H9 (cell line): ENCODE measurements around the gene CDH4. TPM values are rescaled to one million over a fixed set of nuclear protein-coding genes. Genes with fewer than 3 reads are reported as not detected.

Experiments
- DNase-seq: peaks from one replicate; pipeline ENCODE4 v3.0.0-alpha.2; 2017
- H2AFZ ChIP-seq: one replicate; pipeline ENCODE4 v1.6.1; 2013; ENCODE audit warnings: mild to moderate bottlenecking, low read length, control low read depth, moderate library complexity
- H2AK5ac ChIP-seq: 2 replicates; pipeline ENCODE4 v1.6.1; 2013; ENCODE audit warnings: low read length, control low read depth, mixed read lengths; ENCODE audit not compliant: insufficient read length
- H2BK120ac ChIP-seq: one replicate; pipeline ENCODE4 v1.6.1; 2013; ENCODE audit warnings: low read depth, mild to moderate bottlenecking, low read length, control low read depth, inconsistent platforms; ENCODE audit not compliant: poor library complexity, severe bottlenecking
- H2BK12ac ChIP-seq: 2 replicates; pipeline ENCODE4 v1.6.1; 2013; ENCODE audit warnings: low read length, control low read depth, mixed read lengths, low read depth; ENCODE audit not compliant: insufficient read length
- H2BK15ac ChIP-seq: 2 replicates; pipeline ENCODE4 v1.6.1; 2013; ENCODE audit warnings: low read depth, low read length, control low read depth
- H2BK20ac ChIP-seq: one replicate; pipeline ENCODE4 v1.6.1; 2013; ENCODE audit warnings: low read depth, mild to moderate bottlenecking, low read length, control low read depth, inconsistent platforms; ENCODE audit not compliant: poor library complexity, severe bottlenecking
- H2BK5ac ChIP-seq: 2 replicates; pipeline ENCODE4 v1.6.1; 2013; ENCODE audit warnings: low read length, control low read depth, mixed read lengths; ENCODE audit not compliant: insufficient read length
- H3K14ac ChIP-seq: 2 replicates; pipeline ENCODE4 v1.6.1; 2013; ENCODE audit warnings: low read length, control low read depth; ENCODE audit not compliant: insufficient read depth
- H3K18ac ChIP-seq: 2 replicates; pipeline ENCODE4 v1.6.1; 2013; ENCODE audit warnings: low read depth, mild to moderate bottlenecking, mixed read lengths, low read length, control low read depth; ENCODE audit not compliant: insufficient read length
- H3K23ac ChIP-seq: 2 replicates; pipeline ENCODE4 v1.6.1; 2013; ENCODE audit warnings: low read length, control low read depth, mixed read lengths, low read depth; ENCODE audit not compliant: insufficient read length
- H3K23me2 ChIP-seq: 2 replicates; pipeline ENCODE4 v1.6.1; 2013; ENCODE audit warnings: low read depth, mild to moderate bottlenecking, mixed read lengths, low read length, control low read depth; ENCODE audit not compliant: insufficient read length, poor library complexity, severe bottlenecking
- H3K27ac ChIP-seq: 2 replicates; pipeline ENCODE4 v1.5.1; 2013; ENCODE audit warnings: low read length, control low read depth, mixed read lengths, low read depth; ENCODE audit not compliant: insufficient read length
- H3K27me3 ChIP-seq: 2 replicates; pipeline ENCODE4 v1.6.1; 2013; ENCODE audit warnings: low read length, control low read depth, inconsistent platforms; ENCODE audit not compliant: insufficient read depth
- H3K4ac ChIP-seq: 2 replicates; pipeline ENCODE4 v1.6.1; 2013; ENCODE audit warnings: low read depth, mild to moderate bottlenecking, control low read depth, inconsistent platforms, low read length, moderate library complexity
- H3K4me1 ChIP-seq: 2 replicates; pipeline ENCODE4 v1.6.1; 2013; ENCODE audit warnings: low read length, control low read depth, inconsistent platforms; ENCODE audit not compliant: insufficient read depth
- H3K4me2 ChIP-seq: 2 replicates; pipeline ENCODE4 v1.6.1; 2013; ENCODE audit warnings: low read length, control low read depth, mixed read lengths; ENCODE audit not compliant: insufficient read length, insufficient read depth
- H3K56ac ChIP-seq: 2 replicates; pipeline ENCODE4 v1.6.1; 2013; ENCODE audit warnings: low read depth, mild to moderate bottlenecking, mixed read lengths, low read length, control low read depth; ENCODE audit not compliant: insufficient read length
- H3K79me1 ChIP-seq: 2 replicates; pipeline ENCODE4 v1.6.1; 2013; ENCODE audit warnings: low read depth, mild to moderate bottlenecking, moderate library complexity, low read length, control low read depth, inconsistent platforms; ENCODE audit not compliant: insufficient read depth, poor library complexity, severe bottlenecking
- H3K79me2 ChIP-seq: 2 replicates; pipeline ENCODE4 v1.6.1; 2013; ENCODE audit warnings: low read length, control low read depth, inconsistent platforms; ENCODE audit not compliant: insufficient read depth
- H3K9ac ChIP-seq: 2 replicates; pipeline ENCODE4 v1.6.1; 2013; ENCODE audit warnings: low read length, control low read depth, mixed read lengths; ENCODE audit not compliant: insufficient read length; ENCODE audit errors: extremely low read depth
- H3K9me3 ChIP-seq: one replicate; pipeline ENCODE4 v1.6.1; 2013; ENCODE audit warnings: low read depth, low read length, inconsistent platforms; ENCODE audit not compliant: control insufficient read depth
- H3T11ph ChIP-seq: one replicate; pipeline ENCODE4 v1.6.1; 2013; ENCODE audit warnings: mild to moderate bottlenecking, low read length, control low read depth, inconsistent platforms
- H4K20me1 ChIP-seq: one replicate; pipeline ENCODE4 v1.6.1; 2013; ENCODE audit not compliant: control insufficient read depth, insufficient read length, insufficient read depth
- H4K5ac ChIP-seq: 2 replicates; pipeline ENCODE4 v1.6.1; 2013; ENCODE audit warnings: low read depth, mild to moderate bottlenecking, mixed read lengths, low read length, control low read depth; ENCODE audit not compliant: insufficient read length
- H4K8ac ChIP-seq: replicated peaks from 2 replicates; pipeline ENCODE4 v1.6.1; 2013; ENCODE audit warnings: low read length, control low read depth, mixed read lengths, low read depth; ENCODE audit not compliant: insufficient read length
- H4K91ac ChIP-seq: 2 replicates; pipeline ENCODE4 v1.6.1; 2013; ENCODE audit warnings: low read depth, mild to moderate bottlenecking, moderate library complexity, mixed read lengths, low read length, control low read depth; ENCODE audit not compliant: insufficient read length
- H3K27ac Mint-ChIP-seq, 3 experiments: 2 replicates in 2 of 3; 3 replicates in 1 of 3; pipeline ENCODE4 v1.8.0; 2020 to 2021; ENCODE audit warnings: mixed read lengths in 3 of 3, mild to moderate bottlenecking in 1 of 3, moderate library complexity in 1 of 3
- H3K27me3 Mint-ChIP-seq: 2 replicates; pipeline ENCODE4 v1.8.0; 2021; ENCODE audit warnings: low read depth, mild to moderate bottlenecking, moderate library complexity, mixed read lengths
- H3K36me3 Mint-ChIP-seq, 3 experiments: 2 replicates in 2 of 3; 3 replicates in 1 of 3; pipeline ENCODE4 v1.8.0; 2020 to 2021; ENCODE audit warnings: low read depth in 3 of 3, mixed read lengths in 3 of 3; ENCODE audit not compliant: insufficient read depth in 1 of 3
- H3K4me1 Mint-ChIP-seq, 2 experiments: 2 replicates each; pipeline ENCODE4 v1.8.0; 2020; ENCODE audit warnings: mixed read lengths in 2 of 2
- H3K4me3 Mint-ChIP-seq, 2 experiments: 2 replicates in 1 of 2; 3 replicates in 1 of 2; pipeline ENCODE4 v1.8.0; 2020 to 2021; ENCODE audit warnings: mild to moderate bottlenecking in 2 of 2, mixed read lengths in 2 of 2, moderate library complexity in 1 of 2
- H3K9me3 Mint-ChIP-seq, 2 experiments: 2 replicates in 1 of 2; 3 replicates in 1 of 2; pipeline ENCODE4 v1.8.0; 2020; ENCODE audit warnings: mild to moderate bottlenecking in 2 of 2, mixed read lengths in 2 of 2, moderate library complexity in 1 of 2
- CTCF ChIP-seq: fragments of 200-600 bp; sonication (generic); conservative IDR thresholded peaks from 3 replicates; pipeline ENCODE4 v1.8.0; 2021; ENCODE audit warnings: antibody characterized with exemption, mild to moderate bottlenecking
- WGBS: extraction: QIAGEN DNeasy Blood & Tissue Kit; methylation state at CpG from one replicate; pipeline ENCODE4 v1.1.7; 2013; ENCODE audit warnings: missing lambda C conversion rate, low lambda C conversion rate, mixed read lengths; ENCODE audit not compliant: insufficient read length; ENCODE audit errors: extremely low coverage; 5-methylcytosine and 5-hydroxymethylcytosine counted together
- total RNA-seq: library from RNA; stranded (reverse); gene quantifications from 2 replicates; pipeline ENCODE4 v1.2.1, GENCODE V29; 2021

Gene CDH4
- total RNA-seq, 1 experiment from 2014 or later, result 3.0 TPM

- Histone ChIP-seq H4K91ac (no peak overlapping the region), H2BK20ac (no peak overlapping the region), H4K5ac (no peak overlapping the region), H3K9me3 (no peaks in the 10 kb centered on the region), H3K4me1 (no peaks in the 10 kb centered on the region), H2AK5ac (no peak overlapping the region), H3K9ac (no peak overlapping the region), H2BK120ac (no peak overlapping the region), H3K4me2 (no peak overlapping the region), H3K18ac (no peak overlapping the region), H3K27me3 (no peaks in the 10 kb centered on the region; the same call in 1 of the 2 replicates), H3K23ac (no peak overlapping the region), H3K27ac (no peak overlapping the region), H3K56ac (no peak overlapping the region), H2BK15ac (no peak overlapping the region), H3K23me2 (no peaks in the 10 kb centered on the region), H4K20me1 (no peaks in the 10 kb centered on the region), H3K79me2 (no peaks in the 10 kb centered on the region), H2BK12ac (no peak overlapping the region), H3K14ac (no peak overlapping the region), H2AFZ (no peak overlapping the region), H3T11ph (no peak overlapping the region), H4K8ac (no peak overlapping the region), H2BK5ac (no peak overlapping the region), H3K79me1 (no peaks in the 10 kb centered on the region), H3K4ac (no peak overlapping the region)
- Mint-ChIP-seq H3K27me3 (peaks cover 23% of the 10 kb centered on the region), H3K9me3 (no peaks in the 10 kb centered on the region), H3K27ac (no peak overlapping the region), H3K36me3 (no peaks in the 10 kb centered on the region), H3K4me3 (no peak overlapping the region), H3K4me1 (peaks cover 3 to 10% of the 10 kb centered on the region in 2 experiments; a peak in 2 of 4 replicates)
- no CpG with 5 or more reads among the region's 4 CpGs for WGBS
- TF ChIP-seq CTCF, result no peak
- DNase-seq, result no peak
Measured at GRCh38 chr20:61900945-61901293, 648.9 kb downstream of the CDH4 start.
